GM23338 (cell line): ENCODE measurements around the gene WFDC8. TPM values are rescaled to one million over a fixed set of nuclear protein-coding genes. Genes with fewer than 3 reads are reported as not detected.

Experiments used
- ATAC-seq: fragments of 200-7000 bp; cut with Tn5 transposase; 3 replicates; pipeline ENCODE4 v1.9.1; 2020
- DNase-seq: peaks from one replicate; pipeline ENCODE4 v3.0.0-alpha.2; 2015; ENCODE audit warnings: low spot score
- H2AFZ ChIP-seq: fragments of 200-600 bp; sonication (generic); 2 replicates; pipeline ENCODE4 v1.8.0; 2016; ENCODE audit warnings: antibody characterized with exemption, mild to moderate bottlenecking, moderate library complexity
- H3F3A ChIP-seq: fragments of 200-600 bp; sonication (generic); replicated peaks from 2 replicates; pipeline ENCODE4 v1.8.0; 2017; ENCODE audit warnings: antibody characterized with exemption, mixed run types, low read depth
- H3K27ac ChIP-seq: fragments of 200-600 bp; sonication (generic); 2 replicates; pipeline ENCODE4 v1.6.1; 2016; ENCODE audit warnings: low read depth
- H3K27me3 ChIP-seq: fragments of 200-600 bp; sonication (generic); 2 replicates; pipeline ENCODE4 v1.8.0; 2016; ENCODE audit warnings: mild to moderate bottlenecking, mixed run types, moderate library complexity; ENCODE audit not compliant: insufficient read depth
- H3K36me3 ChIP-seq: fragments of 200-600 bp; sonication (generic); 2 replicates; pipeline ENCODE4 v1.8.0; 2016; ENCODE audit warnings: mild to moderate bottlenecking; ENCODE audit not compliant: insufficient read depth
- H3K4me1 ChIP-seq: fragments of 200-600 bp; sonication (generic); 2 replicates; pipeline ENCODE4 v1.8.0; 2016; ENCODE audit warnings: mild to moderate bottlenecking, moderate library complexity; ENCODE audit not compliant: insufficient read depth
- H3K4me2 ChIP-seq: fragments of 200-600 bp; sonication (generic); 2 replicates; pipeline ENCODE4 v1.7.1; 2017; ENCODE audit warnings: mixed run types
- H3K4me3 ChIP-seq: fragments of 200-600 bp; sonication (generic); 2 replicates; pipeline ENCODE4 v1.6.1; 2016; ENCODE audit warnings: mixed run types
- H3K79me2 ChIP-seq: fragments of 200-600 bp; sonication (generic); replicated peaks from 2 replicates; pipeline ENCODE4 v1.8.0; 2017; ENCODE audit warnings: mild to moderate bottlenecking; ENCODE audit not compliant: insufficient read depth
- H3K9me2 ChIP-seq: fragments of 200-600 bp; sonication (generic); 2 replicates; pipeline ENCODE4 v1.8.0; 2017; ENCODE audit not compliant: insufficient read depth
- H4K20me1 ChIP-seq: fragments of 200-600 bp; sonication (generic); replicated peaks from 2 replicates; pipeline ENCODE4 v1.8.0; 2017; ENCODE audit warnings: mild to moderate bottlenecking; ENCODE audit not compliant: insufficient read depth
- H3K27ac Mint-ChIP-seq: 2 replicates; pipeline ENCODE4 v1.8.0; 2020; ENCODE audit warnings: inconsistent platforms, mild to moderate bottlenecking, moderate library complexity, mixed read lengths
- H3K27me3 Mint-ChIP-seq: 3 replicates; pipeline ENCODE4 v1.8.0; 2022; ENCODE audit warnings: low read depth, mild to moderate bottlenecking, moderate library complexity, mixed read lengths, inconsistent platforms; ENCODE audit not compliant: insufficient read depth, poor library complexity
- H3K36me3 Mint-ChIP-seq: 3 replicates; pipeline ENCODE4 v1.8.0; 2021; ENCODE audit warnings: low read depth, mild to moderate bottlenecking, inconsistent platforms, moderate library complexity, mixed read lengths
- H3K4me1 Mint-ChIP-seq: 3 replicates; pipeline ENCODE4 v1.8.0; 2020; ENCODE audit warnings: mild to moderate bottlenecking, inconsistent platforms, mixed read lengths
- H3K4me3 Mint-ChIP-seq: 3 replicates; pipeline ENCODE4 v1.8.0; 2021; ENCODE audit warnings: moderate library complexity, mild to moderate bottlenecking, inconsistent platforms, mixed read lengths
- H3K9me3 Mint-ChIP-seq: 3 replicates; pipeline ENCODE4 v1.8.0; 2020; ENCODE audit warnings: moderate library complexity, mild to moderate bottlenecking, inconsistent platforms, mixed read lengths
- CREB1 ChIP-seq: fragments of 250-450 bp; sonication (Bioruptor Pico); IDR thresholded peaks from 2 replicates; pipeline ENCODE4 v1.5.0; 2020; ENCODE audit warnings: low read depth, mild to moderate bottlenecking, moderate library complexity
- ETS1 ChIP-seq: IDR thresholded peaks from 2 replicates; pipeline ENCODE4 v1.6.1; 2016; ENCODE audit warnings: antibody characterized with exemption
- EZH2 ChIP-seq: fragments of 200-600 bp; sonication (generic); IDR thresholded peaks from one replicate; pipeline ENCODE4 v1.8.0; 2017; ENCODE audit warnings: antibody characterized with exemption, mild to moderate bottlenecking, low read depth; ENCODE audit not compliant: unreplicated experiment
- EZH2phosphoT487 ChIP-seq: fragments of 200-600 bp; sonication (generic); IDR thresholded peaks from one replicate; pipeline ENCODE4 v1.8.1; 2018; ENCODE audit warnings: antibody characterized with exemption; ENCODE audit not compliant: unreplicated experiment
- JUNB ChIP-seq: IDR thresholded peaks from one replicate; pipeline ENCODE4 v1.6.1; 2016; ENCODE audit warnings: antibody characterized with exemption; ENCODE audit not compliant: unreplicated experiment
- NANOG ChIP-seq: IDR thresholded peaks from 2 replicates; pipeline ENCODE4 v1.6.1; 2016; ENCODE audit warnings: antibody characterized with exemption, borderline replicate concordance
- POLR2AphosphoS5 ChIP-seq: IDR thresholded peaks from 2 replicates; pipeline ENCODE4 v1.6.1; 2016; ENCODE audit warnings: antibody characterized with exemption, low read depth
- REST ChIP-seq: IDR thresholded peaks from one replicate; pipeline ENCODE4 v1.6.1; 2018; ENCODE audit warnings: antibody characterized with exemption; ENCODE audit not compliant: unreplicated experiment
- STAT1 ChIP-seq: IDR thresholded peaks from one replicate; pipeline ENCODE4 v1.6.1; 2016; ENCODE audit warnings: antibody characterized with exemption; ENCODE audit not compliant: unreplicated experiment
- ZNF114 ChIP-seq: fragments of 250-450 bp; sonication (Bioruptor Pico); IDR thresholded peaks from 2 replicates; pipeline ENCODE4 v1.5.0; 2020; ENCODE audit warnings: mild to moderate bottlenecking, moderate library complexity
- ZNF331 ChIP-seq: fragments of 250-450 bp; sonication (Bioruptor Pico); IDR thresholded peaks from 2 replicates; pipeline ENCODE4 v1.5.0; 2020; ENCODE audit warnings: low read depth, mild to moderate bottlenecking, moderate library complexity
- polyA plus RNA-seq: library from polyadenylated mRNA; unstranded; fragments of >200 nt; fragmentation: Nextera tagmentation; extraction: Ambion mirVana; gene quantifications from 2 replicates; pipeline ENCODE4 v1.2.1, GENCODE V29; 2016
- total RNA-seq: library from RNA; depleted of rRNA; stranded (reverse); fragments of >200 nt; shearing (Covaris generic); gene quantifications from 2 replicates; pipeline ENCODE4 v1.2.3, GENCODE V29; 2014
- TF ChIP-seq, protein P1 (sequence below), 2 experiments: fragments of 200-600 bp in 1 of 2; sonication (generic) in 1 of 2; conservative IDR thresholded peaks; 2 replicates each; pipeline versions ENCODE4 v1.5.1 to v1.6.1; 2016 to 2017; ENCODE audit warnings: antibody characterized with exemption in 2 of 2, low read depth in 2 of 2, mild to moderate bottlenecking in 2 of 2, moderate library complexity in 1 of 2
- TF ChIP-seq, protein P2 (sequence below): fragments of 250-450 bp; sonication (Bioruptor Pico); IDR thresholded peaks from 2 replicates; pipeline ENCODE4 v1.5.0; 2020; ENCODE audit warnings: mild to moderate bottlenecking, moderate library complexity

Gene WFDC8
- total and polyA plus RNA-seq, 2 experiments from 2014 or later: 0.23 TPM; not detected in 1

DNA sequence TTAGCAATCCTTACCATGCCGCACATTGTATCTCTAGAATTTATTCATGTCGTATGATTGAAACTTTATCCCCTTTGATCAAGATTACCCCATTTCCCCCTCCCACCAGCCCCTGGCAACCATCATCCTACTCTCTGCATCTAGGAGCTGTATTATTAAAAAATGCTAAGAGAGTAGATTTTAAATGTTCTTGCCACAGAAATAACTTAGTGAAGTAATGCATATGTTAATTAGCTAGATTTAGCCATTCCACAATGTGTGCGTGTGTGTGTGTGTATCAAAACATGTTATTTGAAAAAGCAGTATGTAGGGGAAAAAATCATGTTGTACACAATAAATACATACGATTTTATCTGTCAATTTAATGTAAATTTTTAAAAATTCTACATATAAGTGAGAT lies 51.8 kb downstream of the WFDC8 start:
- no peak for ATAC-seq
- Mint-ChIP-seq H3K27me3 (peaks cover 2% of the 10 kb centered on the region), H3K36me3 (no peaks in the 10 kb centered on the region), H3K4me3 (no peak overlapping the region), H3K4me1 (no peaks in the 10 kb centered on the region), H3K27ac (no peak overlapping the region), H3K9me3 (no peaks in the 10 kb centered on the region)
- no peak for DNase-seq
- no peaks in the 10 kb centered on the region for H3K4me1 ChIP-seq
- H3F3A ChIP-seq: no peaks in the 10 kb centered on the region
- no peaks in the 10 kb centered on the region for H3K27me3 ChIP-seq
- no peak overlapping the region for H2AFZ ChIP-seq
- no peaks in the 10 kb centered on the region for H3K79me2 ChIP-seq
- no peaks in the 10 kb centered on the region for H3K36me3 ChIP-seq
- TF ChIP-seq EZH2 (no peak), NANOG (no peak), EZH2phosphoT487 (no peak), ZNF114 (CRISPR knock-in tag) (no peak), ETS1 (no peak), POLR2AphosphoS5 (no peak), STAT1 (no peak), JUNB (no peak), ZNF331 (CRISPR knock-in tag) (no peak), CREB1 (CRISPR knock-in tag) (no peak), REST (no peak)
- TF ChIP-seq, protein P1, sequence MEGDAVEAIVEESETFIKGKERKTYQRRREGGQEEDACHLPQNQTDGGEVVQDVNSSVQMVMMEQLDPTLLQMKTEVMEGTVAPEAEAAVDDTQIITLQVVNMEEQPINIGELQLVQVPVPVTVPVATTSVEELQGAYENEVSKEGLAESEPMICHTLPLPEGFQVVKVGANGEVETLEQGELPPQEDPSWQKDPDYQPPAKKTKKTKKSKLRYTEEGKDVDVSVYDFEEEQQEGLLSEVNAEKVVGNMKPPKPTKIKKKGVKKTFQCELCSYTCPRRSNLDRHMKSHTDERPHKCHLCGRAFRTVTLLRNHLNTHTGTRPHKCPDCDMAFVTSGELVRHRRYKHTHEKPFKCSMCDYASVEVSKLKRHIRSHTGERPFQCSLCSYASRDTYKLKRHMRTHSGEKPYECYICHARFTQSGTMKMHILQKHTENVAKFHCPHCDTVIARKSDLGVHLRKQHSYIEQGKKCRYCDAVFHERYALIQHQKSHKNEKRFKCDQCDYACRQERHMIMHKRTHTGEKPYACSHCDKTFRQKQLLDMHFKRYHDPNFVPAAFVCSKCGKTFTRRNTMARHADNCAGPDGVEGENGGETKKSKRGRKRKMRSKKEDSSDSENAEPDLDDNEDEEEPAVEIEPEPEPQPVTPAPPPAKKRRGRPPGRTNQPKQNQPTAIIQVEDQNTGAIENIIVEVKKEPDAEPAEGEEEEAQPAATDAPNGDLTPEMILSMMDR (conservative IDR thresholded peaks at IDR 0.05; ENCODE audit: low read depth in 2 of 2): no peak
- TF ChIP-seq, protein P2, sequence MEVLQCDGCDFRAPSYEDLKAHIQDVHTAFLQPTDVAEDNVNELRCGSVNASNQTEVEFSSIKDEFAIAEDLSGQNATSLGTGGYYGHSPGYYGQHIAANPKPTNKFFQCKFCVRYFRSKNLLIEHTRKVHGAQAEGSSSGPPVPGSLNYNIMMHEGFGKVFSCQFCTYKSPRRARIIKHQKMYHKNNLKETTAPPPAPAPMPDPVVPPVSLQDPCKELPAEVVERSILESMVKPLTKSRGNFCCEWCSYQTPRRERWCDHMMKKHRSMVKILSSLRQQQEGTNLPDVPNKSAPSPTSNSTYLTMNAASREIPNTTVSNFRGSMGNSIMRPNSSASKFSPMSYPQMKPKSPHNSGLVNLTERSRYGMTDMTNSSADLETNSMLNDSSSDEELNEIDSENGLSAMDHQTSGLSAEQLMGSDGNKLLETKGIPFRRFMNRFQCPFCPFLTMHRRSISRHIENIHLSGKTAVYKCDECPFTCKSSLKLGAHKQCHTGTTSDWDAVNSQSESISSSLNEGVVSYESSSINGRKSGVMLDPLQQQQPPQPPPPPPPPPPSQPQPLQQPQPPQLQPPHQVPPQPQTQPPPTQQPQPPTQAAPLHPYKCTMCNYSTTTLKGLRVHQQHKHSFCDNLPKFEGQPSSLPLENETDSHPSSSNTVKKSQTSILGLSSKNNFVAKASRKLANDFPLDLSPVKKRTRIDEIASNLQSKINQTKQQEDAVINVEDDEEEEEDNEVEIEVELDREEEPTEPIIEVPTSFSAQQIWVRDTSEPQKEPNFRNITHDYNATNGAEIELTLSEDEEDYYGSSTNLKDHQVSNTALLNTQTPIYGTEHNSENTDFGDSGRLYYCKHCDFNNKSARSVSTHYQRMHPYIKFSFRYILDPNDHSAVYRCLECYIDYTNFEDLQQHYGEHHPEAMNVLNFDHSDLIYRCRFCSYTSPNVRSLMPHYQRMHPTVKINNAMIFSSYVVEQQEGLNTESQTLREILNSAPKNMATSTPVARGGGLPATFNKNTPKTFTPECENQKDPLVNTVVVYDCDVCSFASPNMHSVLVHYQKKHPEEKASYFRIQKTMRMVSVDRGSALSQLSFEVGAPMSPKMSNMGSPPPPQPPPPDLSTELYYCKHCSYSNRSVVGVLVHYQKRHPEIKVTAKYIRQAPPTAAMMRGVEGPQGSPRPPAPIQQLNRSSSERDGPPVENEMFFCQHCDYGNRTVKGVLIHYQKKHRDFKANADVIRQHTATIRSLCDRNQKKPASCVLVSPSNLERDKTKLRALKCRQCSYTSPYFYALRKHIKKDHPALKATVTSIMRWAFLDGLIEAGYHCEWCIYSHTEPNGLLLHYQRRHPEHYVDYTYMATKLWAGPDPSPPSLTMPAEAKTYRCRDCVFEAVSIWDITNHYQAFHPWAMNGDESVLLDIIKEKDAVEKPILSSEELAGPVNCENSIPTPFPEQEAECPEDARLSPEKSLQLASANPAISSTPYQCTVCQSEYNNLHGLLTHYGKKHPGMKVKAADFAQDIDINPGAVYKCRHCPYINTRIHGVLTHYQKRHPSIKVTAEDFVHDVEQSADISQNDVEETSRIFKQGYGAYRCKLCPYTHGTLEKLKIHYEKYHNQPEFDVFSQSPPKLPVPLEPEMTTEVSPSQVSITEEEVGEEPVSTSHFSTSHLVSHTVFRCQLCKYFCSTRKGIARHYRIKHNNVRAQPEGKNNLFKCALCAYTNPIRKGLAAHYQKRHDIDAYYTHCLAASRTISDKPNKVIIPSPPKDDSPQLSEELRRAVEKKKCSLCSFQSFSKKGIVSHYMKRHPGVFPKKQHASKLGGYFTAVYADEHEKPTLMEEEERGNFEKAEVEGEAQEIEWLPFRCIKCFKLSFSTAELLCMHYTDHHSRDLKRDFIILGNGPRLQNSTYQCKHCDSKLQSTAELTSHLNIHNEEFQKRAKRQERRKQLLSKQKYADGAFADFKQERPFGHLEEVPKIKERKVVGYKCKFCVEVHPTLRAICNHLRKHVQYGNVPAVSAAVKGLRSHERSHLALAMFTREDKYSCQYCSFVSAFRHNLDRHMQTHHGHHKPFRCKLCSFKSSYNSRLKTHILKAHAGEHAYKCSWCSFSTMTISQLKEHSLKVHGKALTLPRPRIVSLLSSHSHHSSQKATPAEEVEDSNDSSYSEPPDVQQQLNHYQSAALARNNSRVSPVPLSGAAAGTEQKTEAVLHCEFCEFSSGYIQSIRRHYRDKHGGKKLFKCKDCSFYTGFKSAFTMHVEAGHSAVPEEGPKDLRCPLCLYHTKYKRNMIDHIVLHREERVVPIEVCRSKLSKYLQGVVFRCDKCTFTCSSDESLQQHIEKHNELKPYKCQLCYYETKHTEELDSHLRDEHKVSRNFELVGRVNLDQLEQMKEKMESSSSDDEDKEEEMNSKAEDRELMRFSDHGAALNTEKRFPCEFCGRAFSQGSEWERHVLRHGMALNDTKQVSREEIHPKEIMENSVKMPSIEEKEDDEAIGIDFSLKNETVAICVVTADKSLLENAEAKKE: no peak
- H3K4me3 ChIP-seq: no peak overlapping the region
- no peak overlapping the region for H3K27ac ChIP-seq
- no peak overlapping the region for H3K4me2 ChIP-seq
- H4K20me1 ChIP-seq: no peaks in the 10 kb centered on the region
- H3K9me2 ChIP-seq: no peaks in the 10 kb centered on the region
